ENCODE results near the gene POMGNT1. TPM values are rescaled to one million over a fixed set of nuclear protein-coding genes. Genes with fewer than 3 reads are reported as not detected.

Gene POMGNT1
- total and polyA plus RNA-seq, 3 experiments from 2014 or later, result 34.2 to 61.4 (median 56.4) TPM

Other genes starting within 250 kb of the POMGNT1 start
- 1 to 10 TPM; 4.3 to 4.7 TPM for gene PIK3R3, start 65.8 kb downstream of the POMGNT1 start, total RNA-seq
- 3.3 TPM for gene PIK3R3, start 65.8 kb downstream of the POMGNT1 start, polyA plus RNA-seq
- not detected for gene TSPAN1, start 23.3 kb downstream of the POMGNT1 start, total RNA-seq
- gene TSPAN1, start 23.3 kb downstream of the POMGNT1 start, polyA plus RNA-seq, result not detected
- not detected for gene P3R3URF, start 21.9 kb downstream of the POMGNT1 start, total RNA-seq
- not detected for gene P3R3URF, start 21.9 kb downstream of the POMGNT1 start, polyA plus RNA-seq
- not detected for gene LURAP1, start 4.9 kb upstream of the POMGNT1 start, total RNA-seq
- 0.13 TPM for gene LURAP1, start 4.9 kb upstream of the POMGNT1 start, polyA plus RNA-seq
- gene RAD54L, start 49.3 kb upstream of the POMGNT1 start, total RNA-seq, result 10 to 100 TPM; 50.7 to 53.7 TPM
- gene RAD54L, start 49.3 kb upstream of the POMGNT1 start, polyA plus RNA-seq, result 0.39 TPM
- gene LRRC41, start 105.2 kb upstream of the POMGNT1 start, total RNA-seq, result 10 to 100 TPM; 40.3 to 41.3 TPM
- gene LRRC41, start 105.2 kb upstream of the POMGNT1 start, polyA plus RNA-seq, result 49.9 TPM
- 100 to 1,000 TPM; 371 to 394 TPM for gene UQCRH, start 105.3 kb upstream of the POMGNT1 start, total RNA-seq
- 278 TPM for gene UQCRH, start 105.3 kb upstream of the POMGNT1 start, polyA plus RNA-seq
- 10 to 100 TPM; 29.5 to 32.4 TPM for gene NSUN4, start 142.4 kb upstream of the POMGNT1 start, total RNA-seq
- 14.5 TPM for gene NSUN4, start 142.4 kb upstream of the POMGNT1 start, polyA plus RNA-seq
- gene FAAH, start 195.9 kb upstream of the POMGNT1 start, total RNA-seq, result 1 to 10 TPM; 4.5 to 5.1 TPM
- 1.3 TPM for gene FAAH, start 195.9 kb upstream of the POMGNT1 start, polyA plus RNA-seq